NCI-H748 (cell line): ENCODE data around the gene MAP1LC3B2.

Experiments used
- DNase-seq: peaks from one replicate; lab custom pipeline; 2025; ENCODE audit not compliant: unreplicated experiment; lab: John Stamatoyannopoulos, UW

Gene MAP1LC3B2

DNA sequence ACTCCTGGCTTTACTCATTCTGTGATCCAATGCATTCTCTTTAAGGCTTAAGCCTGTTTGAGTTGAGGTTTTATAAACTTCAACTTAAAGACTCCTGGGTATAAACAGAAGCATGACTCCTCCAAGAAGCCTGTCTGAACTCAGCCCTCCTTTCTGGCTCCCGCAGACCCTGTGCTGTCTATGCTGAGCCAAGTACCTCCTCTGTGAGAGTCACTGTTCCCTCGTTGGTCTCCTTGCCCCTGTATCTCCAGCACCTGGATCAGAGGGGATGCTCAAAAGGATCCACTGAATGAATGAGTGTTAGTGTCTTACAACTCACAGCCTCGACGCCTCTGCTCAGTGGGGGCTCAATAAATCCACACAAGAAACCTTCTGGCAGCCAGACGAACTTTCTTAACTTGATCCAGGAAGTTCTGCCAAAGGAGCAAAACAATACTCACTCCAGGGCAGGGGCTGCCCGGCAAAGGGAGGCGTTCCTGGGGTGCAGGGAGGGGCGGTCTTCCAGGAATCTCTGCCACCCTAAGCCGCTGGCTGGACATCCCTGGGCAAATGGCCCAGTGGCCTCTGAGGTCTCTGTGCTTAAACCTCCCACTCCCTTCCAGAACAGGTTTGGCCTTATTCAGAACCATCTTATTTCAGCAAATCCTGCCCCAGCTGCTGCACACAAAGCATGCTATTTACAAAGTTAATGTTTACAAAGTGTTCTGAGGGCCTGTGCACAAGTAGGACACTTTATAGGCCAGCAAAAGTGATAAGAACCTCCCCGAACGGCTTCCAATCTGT lies 32.9 kb downstream of the MAP1LC3B2 start:
- DNase-seq: no peak

DNA sequence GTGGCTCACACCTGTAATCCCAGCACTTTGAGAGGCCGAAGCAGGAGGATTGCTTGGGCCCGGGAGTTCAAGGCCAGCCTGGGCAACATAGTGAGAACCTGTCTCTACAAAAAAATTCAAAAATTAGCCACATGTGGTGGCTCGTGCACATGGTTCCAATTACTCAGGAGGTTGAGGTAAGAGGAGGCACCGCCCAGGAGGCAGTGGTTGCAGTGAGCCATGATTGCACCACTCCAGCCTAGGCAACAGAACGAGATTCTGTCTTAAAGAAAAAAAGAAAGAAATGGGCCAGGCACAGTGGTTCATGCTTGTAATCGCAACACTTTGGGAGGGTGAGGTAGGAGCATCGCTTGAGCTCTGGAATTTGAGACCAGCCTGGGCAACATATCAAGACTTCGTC lies 33.5 kb downstream of the MAP1LC3B2 start:
- DNase-seq: no peak

DNA sequence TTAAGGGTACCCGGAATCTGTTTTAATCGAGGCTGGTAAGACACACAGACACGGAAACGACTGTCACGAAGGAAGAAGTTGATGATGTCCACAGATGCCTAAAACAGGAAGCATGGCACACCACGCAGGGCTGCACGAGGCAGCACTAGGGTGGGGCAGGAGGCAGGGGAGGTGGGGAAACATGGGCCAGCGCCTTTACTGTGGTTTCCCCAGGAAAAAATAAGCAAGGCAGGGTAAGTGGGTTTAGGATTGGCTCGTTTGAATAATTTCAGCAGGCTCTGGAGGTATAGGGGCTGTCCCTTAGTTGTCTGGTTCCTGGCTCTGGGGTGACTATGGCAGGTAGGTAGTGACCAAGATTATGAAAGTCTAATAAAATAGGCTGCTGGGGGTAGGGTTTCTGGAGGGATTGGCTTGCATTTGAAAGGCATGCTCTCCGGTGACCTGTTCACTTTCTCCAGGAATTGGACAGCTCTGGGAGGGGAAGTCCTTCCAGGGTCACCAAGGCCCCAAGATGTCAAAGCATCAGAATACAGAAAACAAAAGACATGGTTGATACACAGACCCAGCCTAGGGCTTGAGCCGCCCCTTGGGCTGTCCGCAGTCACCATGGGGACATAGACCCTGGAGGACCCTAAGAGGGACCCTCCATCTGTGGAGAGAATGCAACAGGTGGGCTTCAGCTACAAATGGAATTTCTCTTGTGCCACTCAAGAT lies 35.3 kb downstream of the MAP1LC3B2 start:
- DNase-seq: no peak

DNA sequence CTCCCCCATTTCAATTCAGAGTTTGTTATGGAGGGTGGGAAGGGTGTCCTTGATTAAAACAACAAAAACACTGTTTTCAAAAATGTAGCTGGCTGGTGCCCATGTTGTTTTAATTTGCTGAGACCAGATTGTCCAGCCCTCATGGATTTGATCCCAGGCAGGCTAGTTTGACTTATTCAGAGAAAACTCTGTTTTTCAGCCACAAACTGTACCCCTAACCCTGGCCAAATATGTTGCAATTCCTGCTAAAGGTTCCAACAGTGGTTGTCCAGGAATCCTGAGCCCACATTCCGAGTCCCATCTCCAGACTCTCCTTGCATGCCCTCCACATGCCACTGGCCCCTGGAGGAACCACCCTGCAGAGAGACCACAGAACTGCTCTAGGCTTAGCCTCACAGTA lies 36.0 kb downstream of the MAP1LC3B2 start:
- no peak for DNase-seq

DNA sequence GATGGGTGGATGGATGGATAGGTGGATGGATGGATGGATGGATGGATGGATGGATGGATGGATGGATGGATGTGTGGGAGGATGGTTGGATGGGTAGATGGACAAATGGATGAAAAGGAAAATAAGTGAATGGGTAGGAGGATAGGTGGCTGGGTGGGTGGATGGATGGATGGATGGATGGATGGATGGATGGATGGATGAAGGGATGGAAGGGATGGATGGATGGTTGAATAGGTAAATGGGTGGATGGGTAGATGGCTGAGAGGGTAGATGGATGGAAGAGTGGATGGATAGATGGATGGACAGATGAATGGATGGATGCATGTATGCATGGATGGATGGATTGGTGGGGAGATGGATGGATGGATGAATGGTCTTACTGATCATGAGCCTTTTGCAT lies 36.5 kb downstream of the MAP1LC3B2 start:
- DNase-seq: no peak

DNA sequence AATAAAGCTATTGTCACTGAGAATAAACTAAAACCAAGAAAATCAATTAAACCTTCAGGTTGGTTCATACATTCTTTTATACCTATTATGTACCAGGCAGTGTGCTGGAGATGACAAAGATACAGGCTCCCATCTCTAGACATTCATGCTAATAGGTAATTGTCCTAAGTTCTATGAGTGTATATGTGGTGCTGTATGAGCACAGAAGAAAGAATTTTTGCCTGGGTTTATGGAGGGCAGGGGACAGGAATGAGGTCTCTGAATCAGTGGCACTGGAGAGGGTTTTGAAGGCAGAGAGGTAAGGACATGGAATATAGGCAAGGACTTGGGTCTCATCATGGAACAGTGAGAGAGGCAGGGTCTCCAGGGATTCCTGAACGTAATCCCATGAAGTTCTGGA lies 38.7 kb downstream of the MAP1LC3B2 start:
- no peak for DNase-seq

DNA sequence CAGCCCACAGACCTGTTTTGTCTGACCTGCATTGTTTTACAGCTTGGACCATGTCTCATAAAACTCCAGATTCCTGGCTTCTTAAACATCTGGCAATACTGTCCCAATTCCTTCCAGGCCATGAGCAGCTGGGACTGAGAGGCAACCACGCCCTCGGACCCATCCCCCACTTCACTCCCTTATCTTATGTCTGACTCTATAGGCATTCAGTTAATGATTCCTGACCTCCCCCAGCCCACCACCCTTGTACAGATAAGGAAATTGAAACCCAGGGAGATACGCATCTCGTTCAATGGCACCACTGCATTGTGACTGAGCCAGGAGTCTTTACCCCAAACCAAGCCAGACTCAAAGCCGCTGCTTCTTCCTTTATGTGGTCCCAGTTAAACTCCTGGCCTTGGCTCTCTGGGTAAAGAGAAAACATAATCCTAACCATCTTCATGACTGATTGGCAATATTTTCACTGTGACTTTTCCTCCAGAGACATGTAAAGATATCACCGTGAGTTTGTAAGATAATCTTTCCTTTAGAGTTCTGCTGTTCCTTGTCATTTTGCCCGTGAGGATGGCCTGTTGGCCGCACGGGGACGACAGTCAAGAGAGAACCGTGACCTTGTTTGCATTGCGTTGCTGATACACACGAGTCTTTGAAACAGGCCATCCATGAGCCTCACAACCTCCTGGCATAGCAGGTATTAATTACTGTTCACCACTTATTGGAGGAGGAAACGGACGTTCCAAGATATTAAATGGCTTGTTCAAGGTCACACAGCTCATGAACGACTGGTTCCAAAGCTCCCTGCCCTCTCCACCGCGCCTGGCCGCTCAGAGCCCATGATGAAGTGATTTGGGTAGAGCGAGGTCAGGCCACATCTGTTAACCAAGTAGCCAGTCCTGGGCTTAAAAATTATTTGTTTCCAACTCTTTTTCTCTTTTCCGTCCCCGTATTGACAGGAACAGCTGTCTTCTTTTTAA lies 39.4 kb downstream of the MAP1LC3B2 start:
- DNase-seq: no peak

DNA sequence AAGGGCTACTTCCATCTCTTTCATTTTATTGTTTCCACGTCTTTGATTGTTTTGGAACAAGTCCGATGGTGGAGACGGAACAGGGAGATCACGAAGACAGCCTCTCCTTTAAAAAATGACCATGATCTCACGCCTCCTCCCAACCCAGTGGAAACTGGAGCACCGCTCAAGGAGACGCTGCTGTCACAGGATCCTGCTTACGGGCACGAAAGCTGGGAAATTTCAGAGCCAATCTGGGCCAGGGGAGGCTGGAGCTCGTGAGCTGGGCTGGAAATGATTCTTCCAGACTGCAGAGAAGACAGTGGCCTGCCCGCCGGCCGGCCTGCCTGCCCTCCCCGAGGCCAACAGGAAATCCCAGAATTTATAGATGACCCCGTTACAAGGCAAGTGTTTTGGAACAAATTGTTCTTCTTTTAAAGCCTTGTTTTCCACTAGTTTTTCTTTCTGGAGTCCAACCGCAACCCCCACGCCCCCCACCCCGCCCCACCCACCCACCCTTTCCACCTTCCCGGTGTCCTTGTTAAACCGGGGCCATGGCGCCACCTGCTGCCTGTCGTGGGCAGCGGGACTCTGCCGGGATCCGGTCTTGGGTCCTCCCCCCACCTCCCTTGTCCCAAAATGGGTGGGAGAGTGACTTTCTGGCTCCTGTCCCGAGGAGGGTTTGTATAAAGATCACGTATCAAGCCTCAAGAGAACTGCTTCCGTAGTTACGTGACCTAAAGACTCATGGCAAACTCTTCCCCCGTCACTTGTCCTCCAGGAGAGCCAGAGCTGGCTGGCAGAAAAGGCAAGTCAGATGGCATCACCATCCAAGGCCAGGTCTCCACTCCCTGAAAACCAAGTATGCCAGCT lies 40.3 kb downstream of the MAP1LC3B2 start:
- peak; percentile 24 for DNase-seq

DNA sequence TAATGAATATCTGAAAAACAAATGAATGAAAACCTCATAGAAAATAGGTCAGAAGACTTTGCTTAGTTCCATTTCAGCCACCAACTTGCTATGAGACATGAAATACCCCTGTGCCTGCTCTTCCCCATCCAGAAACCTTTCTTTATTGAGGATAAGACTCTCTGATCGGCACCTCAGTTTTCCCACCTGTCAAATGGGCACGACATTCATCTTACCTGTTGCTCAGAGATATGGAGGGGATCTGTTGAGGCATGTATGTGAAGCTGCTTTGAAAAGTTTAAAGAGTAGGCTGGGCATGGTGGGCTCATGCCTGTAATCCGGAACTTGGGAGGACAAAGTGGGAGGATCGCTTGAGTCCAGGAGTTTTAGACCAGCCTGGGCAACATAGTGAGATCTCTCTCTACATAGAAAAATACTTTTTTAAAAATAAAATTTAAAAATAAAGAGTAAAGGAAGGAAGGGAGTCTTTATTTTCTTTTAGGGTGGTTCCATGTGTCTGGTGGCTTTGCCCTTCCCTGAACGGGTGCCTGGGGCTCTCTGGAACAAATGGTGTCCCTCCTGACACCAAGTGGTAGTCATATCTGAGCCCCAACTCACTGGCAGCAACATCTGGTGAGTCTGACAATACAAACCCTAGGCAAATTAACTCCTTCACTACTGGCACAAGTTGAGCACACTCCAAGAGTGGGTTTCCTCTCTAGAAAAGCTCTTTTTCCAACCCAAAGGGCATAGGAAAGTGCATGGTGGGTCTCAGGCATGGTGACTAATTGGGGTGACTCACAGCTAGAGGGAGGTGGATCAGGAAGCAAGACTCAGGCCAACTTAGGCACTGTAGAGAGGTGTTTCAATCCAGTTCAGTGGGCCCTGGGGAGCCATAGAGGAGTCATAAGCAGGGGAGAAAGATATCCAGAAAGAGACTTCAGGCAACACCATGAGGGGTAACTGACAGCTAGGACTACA lies 42.1 kb downstream of the MAP1LC3B2 start:
- no peak for DNase-seq

DNA sequence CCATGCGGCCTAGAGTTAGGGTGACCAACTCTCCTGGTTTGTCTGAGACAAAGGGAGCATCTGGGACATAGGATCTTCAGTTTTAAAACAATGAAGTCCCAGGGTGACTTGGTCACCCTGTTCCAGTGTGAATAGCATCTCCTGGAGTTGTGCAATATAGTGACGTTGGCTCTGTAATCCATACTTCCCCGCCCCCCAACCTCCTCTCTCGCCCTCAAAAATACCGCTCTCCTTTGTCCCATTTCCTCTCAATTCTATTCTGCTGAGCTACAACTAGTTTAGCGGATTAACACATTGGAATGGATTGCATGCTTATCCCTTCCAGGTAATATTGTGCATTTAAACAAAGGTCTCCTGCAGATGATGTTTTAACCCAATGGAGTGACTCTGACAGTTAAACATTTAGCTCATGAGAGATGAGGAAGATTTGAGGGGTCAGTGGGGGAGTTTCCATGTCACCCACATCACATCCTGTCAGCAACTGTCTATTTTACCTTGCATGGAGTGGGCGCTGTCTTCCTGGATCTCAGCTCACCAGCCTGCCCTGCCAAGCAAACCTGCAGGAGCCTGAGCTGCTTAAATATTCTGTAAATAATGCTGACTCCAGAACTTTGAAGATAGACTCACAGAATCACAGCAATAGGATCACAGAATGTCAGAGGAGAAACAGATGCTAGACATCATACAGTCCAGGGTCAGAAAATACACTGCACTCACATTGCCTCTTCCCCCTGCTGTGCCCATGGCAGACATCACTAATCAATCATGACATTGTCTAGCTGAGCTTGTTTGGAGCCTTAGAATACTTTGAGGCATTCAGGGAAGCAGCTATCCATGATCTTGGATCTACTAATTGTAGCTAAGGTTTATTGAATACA lies 43.0 kb downstream of the MAP1LC3B2 start:
- no peak for DNase-seq

DNA sequence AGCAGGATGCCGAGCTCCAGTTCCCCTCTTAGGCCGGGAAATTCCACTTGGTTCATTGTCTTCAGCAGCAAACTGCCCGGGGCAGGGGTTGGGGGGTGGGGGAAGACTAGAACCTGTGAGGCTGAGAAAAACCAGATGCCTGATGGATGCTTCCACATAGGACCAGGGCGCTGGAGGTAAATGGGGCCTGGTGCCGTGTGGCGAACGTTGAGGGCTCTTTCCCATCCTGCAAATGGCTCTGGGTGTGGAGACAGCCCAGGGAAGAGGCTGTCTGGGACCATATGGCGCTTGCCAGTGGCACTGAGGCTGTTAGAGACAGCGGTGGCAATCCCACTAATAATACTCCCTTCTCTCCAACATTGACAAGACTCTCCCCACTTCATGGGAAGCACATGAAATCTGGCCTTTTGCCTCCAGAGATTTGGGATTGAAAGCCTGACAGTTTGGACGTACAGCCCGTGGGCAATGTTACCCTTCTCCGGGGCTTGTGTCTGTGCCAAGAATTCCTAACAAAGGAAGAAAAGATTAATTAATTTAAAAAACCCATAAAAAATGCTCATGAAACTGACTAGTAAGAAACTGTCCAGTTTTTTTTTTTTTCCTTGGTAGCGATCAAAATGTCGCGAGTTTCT lies 44.5 kb downstream of the MAP1LC3B2 start:
- DNase-seq: no peak

DNA sequence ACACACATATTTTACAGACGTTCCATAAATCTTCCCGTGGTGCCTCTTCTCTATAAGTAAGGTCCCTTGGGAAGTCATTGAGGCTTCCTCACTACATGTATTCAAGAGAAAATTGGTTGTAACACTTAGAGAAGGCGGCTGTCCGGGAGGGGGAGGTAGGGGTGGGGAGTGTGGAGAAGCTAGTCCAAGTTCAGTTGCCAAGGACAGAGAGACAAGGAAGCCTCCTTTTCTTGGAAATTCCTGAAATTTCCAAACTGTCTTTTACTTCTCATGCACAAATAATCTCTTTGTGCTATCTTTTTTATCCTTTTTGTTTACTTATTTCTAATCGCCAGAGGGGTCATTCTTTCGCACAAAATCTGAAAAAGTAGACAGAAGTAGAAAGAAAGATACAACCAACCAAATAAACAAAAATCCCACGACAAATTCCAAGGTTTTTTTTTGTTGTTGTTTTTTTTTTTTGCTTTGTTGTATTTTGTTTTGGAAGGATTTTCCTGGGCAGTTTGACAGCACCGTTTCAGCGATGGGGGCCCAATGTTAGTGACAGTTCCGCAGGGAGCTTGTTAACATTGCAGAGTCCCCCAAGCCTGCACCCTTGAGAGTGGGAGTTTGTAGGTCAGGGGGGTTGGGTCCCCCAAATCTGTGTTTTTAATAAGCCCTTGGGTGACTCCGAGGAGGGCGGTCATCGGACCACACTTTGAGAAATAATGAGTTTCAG lies 45.2 kb downstream of the MAP1LC3B2 start:
- no peak for DNase-seq

DNA sequence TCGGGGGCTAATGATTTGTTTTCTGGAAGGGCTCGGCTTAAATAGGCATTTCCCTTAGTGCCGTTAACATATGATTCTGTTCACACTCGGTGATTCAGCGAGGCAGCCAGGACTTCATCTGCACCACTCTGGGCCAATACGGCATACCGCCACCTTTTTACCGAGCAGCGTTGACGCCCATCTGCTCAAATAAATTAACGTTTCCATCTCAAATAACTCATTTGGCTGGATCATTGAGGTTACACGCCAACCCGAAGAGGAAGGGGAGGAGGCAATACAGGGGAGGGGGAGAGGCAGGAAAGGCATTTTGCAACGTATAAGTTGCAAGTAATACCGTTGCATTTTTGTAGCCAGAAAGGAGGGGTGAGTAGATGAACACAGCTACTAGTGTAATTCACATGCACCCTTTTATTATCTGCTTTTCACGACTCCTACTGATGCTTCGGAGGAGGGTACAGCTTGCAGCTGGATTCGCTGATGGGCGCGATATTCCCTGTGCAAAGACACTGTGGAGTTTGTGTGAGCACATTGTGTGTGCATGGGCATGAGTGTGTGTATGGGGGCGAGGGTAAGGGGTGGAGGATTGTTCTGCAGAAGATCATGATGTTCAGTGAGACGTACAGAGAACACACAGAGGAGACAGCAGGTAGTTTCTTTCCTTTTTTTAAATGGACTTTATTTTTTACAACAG lies 45.9 kb downstream of the MAP1LC3B2 start:
- peak; percentile 53 for DNase-seq

DNA sequence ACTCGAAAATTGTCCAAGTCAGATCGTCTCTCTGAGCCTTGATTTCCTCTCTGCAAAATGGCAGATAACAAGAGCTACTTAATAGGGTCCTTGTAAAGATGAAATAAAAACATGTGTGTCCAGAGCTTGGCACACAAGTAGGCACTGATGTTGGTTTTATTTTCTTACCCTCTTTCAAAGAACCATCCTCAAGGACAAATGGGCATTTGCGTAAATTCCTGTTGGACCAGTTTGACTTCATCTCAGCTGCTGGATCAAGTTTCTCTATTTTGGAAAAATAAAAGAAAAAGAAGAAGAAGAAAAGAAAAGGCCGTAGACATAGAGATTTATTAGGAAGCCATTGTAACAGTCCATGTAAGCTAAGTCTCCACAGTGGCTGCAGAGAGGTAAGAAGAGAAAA lies 47.2 kb downstream of the MAP1LC3B2 start:
- DNase-seq: peak; percentile 20

DNA sequence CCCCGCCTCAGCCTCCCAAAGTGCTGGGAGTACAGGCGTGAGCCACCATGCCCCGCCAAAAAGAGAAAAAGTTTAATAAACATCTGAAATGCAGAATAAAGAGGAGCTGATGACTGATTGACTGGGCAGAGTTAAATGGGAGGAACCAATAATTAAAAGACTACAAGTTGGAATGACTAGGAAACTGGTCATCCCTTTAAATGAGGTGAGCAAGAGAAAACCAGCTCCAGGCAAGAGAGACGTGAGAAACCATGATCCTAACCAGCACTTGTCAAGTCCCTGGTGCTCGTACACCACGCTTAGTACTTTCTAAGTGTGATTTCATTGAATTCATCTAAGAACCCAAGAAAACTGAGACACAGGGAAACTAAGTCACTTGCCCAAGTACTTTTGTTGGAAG lies 47.9 kb downstream of the MAP1LC3B2 start:
- DNase-seq: no peak

DNA sequence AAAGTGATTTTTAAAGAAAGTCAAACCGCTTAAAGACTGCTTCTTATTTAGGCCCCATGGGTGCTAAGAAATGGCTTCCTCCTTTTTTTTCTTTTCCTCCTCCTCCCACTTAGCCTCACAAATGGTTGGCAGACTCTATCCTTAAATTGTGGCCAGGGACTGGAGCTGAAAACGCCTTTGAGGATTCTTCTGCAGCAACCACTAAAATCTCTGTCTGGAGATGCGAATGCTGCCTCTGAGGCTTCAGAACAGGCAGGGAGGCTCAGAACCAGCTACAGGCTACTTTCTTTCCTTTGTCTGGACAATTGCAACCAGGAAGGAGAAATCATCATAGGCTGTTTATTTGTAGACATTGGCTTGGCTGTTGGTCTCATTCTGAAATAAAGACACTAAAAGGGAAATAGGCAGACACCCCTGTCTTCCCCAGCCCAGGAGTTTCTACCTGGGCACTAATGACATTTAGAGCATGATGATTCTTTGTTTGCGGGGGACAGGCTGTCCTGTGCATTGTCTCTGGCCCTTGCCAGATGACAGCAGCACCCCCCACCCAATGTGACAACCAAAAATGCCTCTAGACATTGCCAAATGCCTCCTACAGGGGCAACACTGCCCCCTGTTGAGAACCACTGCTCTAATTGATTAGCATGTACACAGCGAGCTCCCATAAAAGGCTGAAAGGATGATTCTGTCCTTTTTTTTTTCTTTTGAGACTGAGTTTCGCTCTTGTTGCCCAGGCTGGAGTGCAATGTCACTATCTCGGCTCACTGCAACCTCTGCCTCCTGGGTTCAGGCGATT lies 50.3 kb downstream of the MAP1LC3B2 start:
- no peak for DNase-seq
